ENCODE data around the gene ST6GALNAC3.
"Not testable (repeated sequence)": the region's sequence is repeated elsewhere in the genome, so short reads cannot be mapped to it uniquely, and the experiment has no call there.

The ST6GALNAC3 gene

DNA sequence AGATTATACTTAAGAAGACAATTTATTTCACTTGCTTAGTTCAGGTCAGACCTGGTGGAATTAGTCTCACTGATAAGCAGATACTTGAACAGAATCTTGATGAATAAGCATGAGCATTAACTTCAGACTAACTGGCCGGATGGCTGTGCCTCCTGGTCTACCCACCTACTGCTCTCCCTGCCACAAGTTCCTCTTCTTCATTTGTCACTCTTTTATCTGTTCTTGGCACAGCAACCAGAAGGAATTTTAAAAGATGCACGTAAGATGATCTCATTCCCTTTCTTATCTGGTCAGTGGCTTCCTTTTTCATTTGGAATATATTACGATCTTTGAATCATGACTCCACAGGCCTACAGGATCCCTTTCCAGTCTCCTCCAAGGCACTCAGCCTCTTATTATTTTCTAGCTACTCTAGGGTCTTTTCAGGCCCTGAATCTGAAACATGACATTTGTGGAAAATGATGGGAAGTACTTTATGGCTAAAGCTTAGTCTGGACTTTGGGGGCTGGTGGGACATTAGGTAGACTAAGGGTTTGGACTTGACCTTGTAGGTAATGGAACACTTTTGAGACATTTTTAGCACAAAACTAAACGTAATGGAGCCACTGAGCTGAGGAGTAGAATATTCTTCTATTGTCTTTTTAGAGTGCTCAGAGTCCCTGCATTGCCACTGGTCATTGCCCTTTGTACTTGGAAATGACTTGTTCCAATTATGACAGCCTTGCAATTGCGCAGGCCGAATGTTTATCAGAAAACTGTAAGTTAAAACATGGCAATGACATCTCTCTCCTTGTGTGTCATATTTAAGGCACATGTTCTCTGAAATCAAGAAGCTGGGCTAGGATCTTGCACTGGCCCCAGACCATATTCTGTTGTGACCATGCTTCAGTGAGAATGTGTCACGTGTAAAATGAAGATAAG is 16.0 kb downstream of the ST6GALNAC3 start:
- DNase-seq = no peak
- Histone ChIP-seq H3K4me1 (peaks cover 0 to 5% (median 0%) of the 10 kb centered on the region in 4 donors), H3K27me3 (no peaks in the 10 kb centered on the region), H3K36me3 (no peaks in the 10 kb centered on the region), H3K27ac (no peak overlapping the region), H3K9me3 (no peaks in the 10 kb centered on the region), H3K4me3 (no peak overlapping the region)
- intact Hi-C loops (cut with DNase I; ENCODE audit: low total_unique reads) = no loop called here
- TF ChIP-seq, protein P1, sequence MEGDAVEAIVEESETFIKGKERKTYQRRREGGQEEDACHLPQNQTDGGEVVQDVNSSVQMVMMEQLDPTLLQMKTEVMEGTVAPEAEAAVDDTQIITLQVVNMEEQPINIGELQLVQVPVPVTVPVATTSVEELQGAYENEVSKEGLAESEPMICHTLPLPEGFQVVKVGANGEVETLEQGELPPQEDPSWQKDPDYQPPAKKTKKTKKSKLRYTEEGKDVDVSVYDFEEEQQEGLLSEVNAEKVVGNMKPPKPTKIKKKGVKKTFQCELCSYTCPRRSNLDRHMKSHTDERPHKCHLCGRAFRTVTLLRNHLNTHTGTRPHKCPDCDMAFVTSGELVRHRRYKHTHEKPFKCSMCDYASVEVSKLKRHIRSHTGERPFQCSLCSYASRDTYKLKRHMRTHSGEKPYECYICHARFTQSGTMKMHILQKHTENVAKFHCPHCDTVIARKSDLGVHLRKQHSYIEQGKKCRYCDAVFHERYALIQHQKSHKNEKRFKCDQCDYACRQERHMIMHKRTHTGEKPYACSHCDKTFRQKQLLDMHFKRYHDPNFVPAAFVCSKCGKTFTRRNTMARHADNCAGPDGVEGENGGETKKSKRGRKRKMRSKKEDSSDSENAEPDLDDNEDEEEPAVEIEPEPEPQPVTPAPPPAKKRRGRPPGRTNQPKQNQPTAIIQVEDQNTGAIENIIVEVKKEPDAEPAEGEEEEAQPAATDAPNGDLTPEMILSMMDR (IDR thresholded peaks at IDR 0.05) = no peak

DNA sequence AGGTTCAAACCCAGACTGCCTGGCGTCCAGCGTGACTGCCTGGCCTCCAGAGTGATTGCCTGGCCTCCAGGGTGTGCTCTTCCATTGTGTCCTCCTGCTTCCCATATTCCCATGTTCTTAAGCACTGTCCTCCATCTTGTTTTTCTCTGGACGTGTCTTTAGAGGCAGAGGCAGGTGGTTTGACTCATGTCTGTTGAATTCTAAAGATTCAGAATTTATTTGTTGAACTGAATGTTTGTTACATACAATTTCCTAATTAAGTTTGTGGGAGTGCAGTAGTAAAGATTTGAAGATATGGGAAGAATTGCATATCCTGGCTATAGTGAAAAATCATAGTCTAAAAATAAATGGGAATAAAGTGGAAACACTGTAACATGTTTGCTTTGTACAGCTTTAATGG is 18.3 kb downstream of the ST6GALNAC3 start:
- Histone ChIP-seq H3K36me3 (no peaks in the 10 kb centered on the region), H3K4me3 (no peak overlapping the region), H3K27me3 (no peaks in the 10 kb centered on the region), H3K27ac (no peak overlapping the region), H3K9me3 (no peaks in the 10 kb centered on the region), H3K4me1 (peaks cover 0 to 13% (median 0%) of the 10 kb centered on the region in 4 donors)
- intact Hi-C loops (cut with DNase I; ENCODE audit: low total_unique reads) = no loop called here
- DNase-seq = no peak
- TF ChIP-seq, protein P1 (IDR thresholded peaks at IDR 0.05) = no peak

DNA sequence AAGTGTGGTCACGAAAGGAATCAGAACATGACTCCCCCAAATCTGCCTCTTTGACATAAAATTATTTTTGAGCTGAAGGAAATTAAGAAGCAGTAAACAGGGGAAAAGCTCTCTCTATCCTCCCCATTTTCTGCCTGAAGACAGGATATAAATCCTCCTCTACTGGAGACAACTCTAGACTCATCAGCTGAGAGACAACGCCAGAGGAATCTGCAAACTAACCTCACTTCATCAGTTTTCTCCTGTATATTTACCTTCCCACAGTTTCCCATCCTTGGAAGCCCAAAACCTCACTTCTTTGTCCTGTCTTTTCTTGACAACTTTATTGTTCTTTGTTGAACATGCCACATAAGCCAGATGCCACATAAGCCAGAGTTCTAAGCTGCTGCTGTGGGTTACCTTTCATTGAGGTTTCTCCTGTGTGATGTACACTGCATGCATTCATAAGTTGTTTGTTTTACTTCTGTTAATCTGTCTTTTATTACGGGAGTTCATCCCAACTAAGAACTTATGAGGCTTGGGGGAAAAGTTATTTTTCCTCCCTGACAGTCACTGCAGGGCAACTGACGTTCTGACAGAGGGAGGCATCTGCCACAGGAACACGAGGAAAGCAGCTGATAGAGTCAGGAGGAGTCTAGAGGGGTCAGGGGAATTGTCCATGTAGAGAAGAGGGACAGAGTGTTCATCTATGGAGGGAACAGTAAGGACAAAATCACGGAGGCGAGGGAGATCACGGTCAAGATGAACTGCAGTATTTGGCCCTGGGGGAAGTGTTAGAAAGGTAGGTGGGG is 19.2 kb downstream of the ST6GALNAC3 start:
- no peak for DNase-seq
- Histone ChIP-seq H3K9me3 (no peaks in the 10 kb centered on the region), H3K27ac (no peak overlapping the region), H3K4me3 (no peak overlapping the region), H3K4me1 (peaks cover 0 to 13% (median 0%) of the 10 kb centered on the region in 4 donors), H3K36me3 (no peaks in the 10 kb centered on the region), H3K27me3 (no peaks in the 10 kb centered on the region)
- intact Hi-C loops (cut with DNase I; ENCODE audit: low total_unique reads) = no loop called here
- TF ChIP-seq, protein P1 (IDR thresholded peaks at IDR 0.05) = no peak

DNA sequence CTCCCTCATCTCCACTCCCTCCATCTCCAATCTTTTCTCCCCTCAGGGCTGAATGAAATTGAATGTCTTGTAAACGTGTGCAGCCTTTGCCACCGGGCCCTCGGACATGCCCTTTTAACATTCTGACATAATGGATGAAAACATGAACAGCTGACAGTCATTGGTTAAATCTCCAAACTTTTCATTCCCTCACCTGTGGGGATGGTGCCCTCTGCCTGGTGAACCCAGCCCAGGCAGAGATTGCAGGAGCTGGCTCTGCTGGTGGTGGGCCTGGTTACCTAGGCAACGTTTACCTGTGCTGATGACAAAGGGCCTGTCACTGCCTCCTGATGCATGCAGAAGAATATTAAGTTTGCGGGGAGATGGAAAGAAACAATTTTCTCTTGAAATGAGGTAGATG is 21.3 kb downstream of the ST6GALNAC3 start:
- Histone ChIP-seq H3K4me1 (peaks cover 0 to 13% (median 0%) of the 10 kb centered on the region in 4 donors), H3K27ac (no peak overlapping the region), H3K36me3 (no peaks in the 10 kb centered on the region), H3K27me3 (no peaks in the 10 kb centered on the region), H3K9me3 (no peaks in the 10 kb centered on the region), H3K4me3 (no peak overlapping the region)
- DNase-seq = no peak
- intact Hi-C loops (cut with DNase I; ENCODE audit: low total_unique reads) = no loop called here
- TF ChIP-seq, protein P1 (IDR thresholded peaks at IDR 0.05) = no peak

DNA sequence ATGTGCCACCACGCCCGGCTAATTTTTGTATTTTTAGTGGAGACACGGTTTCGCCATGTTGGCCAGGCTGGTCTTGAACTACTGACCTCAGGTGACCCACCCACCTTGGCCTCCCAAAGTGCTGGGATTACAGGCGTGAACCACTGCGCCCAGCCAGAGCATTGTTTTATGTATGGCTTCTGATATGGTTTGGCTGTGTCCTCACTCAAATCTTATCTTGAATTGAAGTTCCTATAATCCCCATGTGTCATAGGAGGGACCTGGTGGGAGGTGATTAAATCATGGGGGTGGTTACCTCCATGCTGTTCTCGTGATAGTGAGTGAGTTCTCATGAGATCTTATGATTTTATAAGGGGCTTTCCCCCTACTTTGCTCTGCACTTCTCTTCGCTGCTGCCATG is 22.5 kb downstream of the ST6GALNAC3 start:
- DNase-seq; H3K27me3 ChIP-seq; intact Hi-C loops (cut with DNase I; ENCODE audit: low total_unique reads); H3K4me3 ChIP-seq; H3K36me3 ChIP-seq; H3K9me3 ChIP-seq; H3K27ac ChIP-seq: not testable (repeated sequence)
- peaks cover 0 to 13% (median 0%) of the 10 kb centered on the region in 4 donors for H3K4me1 ChIP-seq

DNA sequence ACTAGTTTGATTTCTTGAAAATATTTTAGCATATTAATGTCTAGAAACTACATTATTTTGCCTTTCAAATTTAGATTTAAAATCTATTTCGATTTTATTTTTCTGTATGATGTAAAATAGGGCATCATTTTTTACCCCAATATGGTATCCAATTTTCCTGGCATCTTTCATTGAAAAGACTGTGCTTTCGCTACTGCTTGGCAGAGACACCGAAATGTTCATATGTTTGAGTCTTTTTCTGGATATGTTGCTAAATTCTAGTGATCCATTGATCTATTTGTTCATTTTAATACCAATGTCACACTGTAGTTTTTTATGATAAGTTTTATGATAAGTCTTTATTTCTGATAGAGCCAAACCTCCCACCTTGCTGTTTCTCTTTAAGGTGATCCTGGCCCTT is 24.3 kb downstream of the ST6GALNAC3 start:
- TF ChIP-seq, protein P1 (IDR thresholded peaks at IDR 0.05) = no peak
- no peaks in the 10 kb centered on the region for H3K9me3 ChIP-seq
- no peak overlapping the region for H3K4me3 ChIP-seq
- no peaks in the 10 kb centered on the region for H3K36me3 ChIP-seq
- intact Hi-C loops (cut with DNase I; ENCODE audit: low total_unique reads) = no loop called here
- H3K27me3 ChIP-seq = no peaks in the 10 kb centered on the region
- no peak for DNase-seq
- no peak overlapping the region for H3K27ac ChIP-seq
- peaks cover 0 to 13% (median 0%) of the 10 kb centered on the region in 4 donors for H3K4me1 ChIP-seq

Measured in tibial artery (tissue), 4 donors.